NCI-H69 (cell line): ENCODE data around the gene CEACAM8.
"Not testable (repeated sequence)": the region's sequence is repeated elsewhere in the genome, so short reads cannot be mapped to it uniquely, and the experiment has no call there.

ENCODE experiments used
- DNase-seq: peaks from one replicate; lab custom pipeline; 2025; lab: John Stamatoyannopoulos, UW

The CEACAM8 gene

GRCh38 chr19:42540071-42540553, 54.6 kb downstream of the CEACAM8 start:
- DNase-seq = peak; percentile 89

GRCh38 chr19:42538841-42539709, 55.6 kb downstream of the CEACAM8 start:
- DNase-seq = no peak

GRCh38 chr19:42535276-42535675, 59.4 kb downstream of the CEACAM8 start:
- DNase-seq = not testable (repeated sequence)

GRCh38 chr19:42534391-42534790, 60.3 kb downstream of the CEACAM8 start:
- no peak for DNase-seq

- DNase-seq = no peak
These were observed 61.8 kb downstream of the CEACAM8 start for GRCh38 chr19:42532891-42533290.

- DNase-seq = no peak
These were observed 63.4 kb downstream of the CEACAM8 start for GRCh38 chr19:42531313-42531712.
